SK-N-SH (cell line): ENCODE results near the gene EDRF1.

Experiments used
- EP300 ChIP-seq, 2 experiments: IDR thresholded peaks; 2 replicates each; pipeline versions ENCODE4 v1.4.0 to v1.6.1; 2012; ENCODE audit warnings: borderline replicate concordance in 1 of 2, low read depth in 1 of 2, low read length in 1 of 2
- EZH2phosphoT487 ChIP-seq: fragments of 200-600 bp; sonication (generic); IDR thresholded peaks from 2 replicates; pipeline ENCODE4 v1.6.1; 2017; ENCODE audit warnings: low read depth, mixed run types, mild to moderate bottlenecking, antibody characterized with exemption, moderate library complexity, borderline replicate concordance
- GABPA ChIP-seq: IDR thresholded peaks from 2 replicates; pipeline ENCODE4 v1.4.0; 2012; ENCODE audit warnings: low read depth, mild to moderate bottlenecking
- GATA2 ChIP-seq: sonication (generic); formaldehyde crosslinking; IDR thresholded peaks from 2 replicates; pipeline ENCODE4 v1.5.0; 2020; ENCODE audit warnings: mild to moderate bottlenecking, missing genetic modification reagents
- JUND ChIP-seq: IDR thresholded peaks from 2 replicates; pipeline ENCODE4 v1.4.0; 2012
- MXI1 ChIP-seq: IDR thresholded peaks from 2 replicates; pipeline ENCODE4 v1.6.1; 2012; ENCODE audit warnings: mild to moderate bottlenecking, low read depth, low read length, improper control_type of control experiment
- POLR2AphosphoS5 ChIP-seq: IDR thresholded peaks from 2 replicates; pipeline ENCODE4 v1.6.1; 2012; ENCODE audit warnings: low read depth, low read length
- TF ChIP-seq, protein P1 (sequence below): fragments of 200-600 bp; sonication (generic); IDR thresholded peaks from 2 replicates; pipeline ENCODE4 v1.6.1; 2017; ENCODE audit warnings: antibody characterized with exemption, mild to moderate bottlenecking, moderate library complexity
- TF ChIP-seq, protein P2 (sequence below): IDR thresholded peaks from 2 replicates; pipeline ENCODE4 v1.4.0; 2012; ENCODE audit warnings: low read depth, borderline replicate concordance

DNA sequence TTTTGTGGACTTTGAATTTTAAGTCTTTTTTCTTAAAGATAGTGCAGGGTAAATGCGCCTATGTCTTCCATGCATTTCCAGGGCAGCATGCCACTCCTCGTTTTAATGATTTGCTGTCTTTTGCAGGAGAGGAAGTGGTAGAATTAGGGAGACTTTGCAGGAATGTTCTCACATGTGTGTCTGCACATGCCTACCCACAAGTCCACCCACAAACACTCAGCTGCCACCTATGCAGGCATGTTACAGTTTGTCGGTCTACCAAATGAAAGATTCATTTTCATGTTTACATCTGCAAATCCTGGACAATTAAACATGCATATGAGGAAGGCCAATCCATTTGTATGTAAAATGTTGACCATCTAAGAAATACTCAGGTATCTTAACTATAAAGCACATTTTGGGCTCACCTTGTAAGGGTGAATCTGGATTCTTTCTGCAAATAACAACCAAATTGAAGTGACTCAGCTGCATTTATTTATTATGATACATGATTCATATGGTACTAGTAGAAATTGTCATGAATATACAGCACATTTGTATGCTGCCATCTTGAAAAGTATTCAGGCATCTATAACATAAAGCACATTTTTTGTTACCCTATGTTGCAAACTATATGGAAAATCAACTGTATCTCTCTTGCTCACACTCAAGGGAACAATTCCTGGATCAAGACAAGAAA is 31.9 kb upstream of the EDRF1 start:
- TF ChIP-seq, protein P1, sequence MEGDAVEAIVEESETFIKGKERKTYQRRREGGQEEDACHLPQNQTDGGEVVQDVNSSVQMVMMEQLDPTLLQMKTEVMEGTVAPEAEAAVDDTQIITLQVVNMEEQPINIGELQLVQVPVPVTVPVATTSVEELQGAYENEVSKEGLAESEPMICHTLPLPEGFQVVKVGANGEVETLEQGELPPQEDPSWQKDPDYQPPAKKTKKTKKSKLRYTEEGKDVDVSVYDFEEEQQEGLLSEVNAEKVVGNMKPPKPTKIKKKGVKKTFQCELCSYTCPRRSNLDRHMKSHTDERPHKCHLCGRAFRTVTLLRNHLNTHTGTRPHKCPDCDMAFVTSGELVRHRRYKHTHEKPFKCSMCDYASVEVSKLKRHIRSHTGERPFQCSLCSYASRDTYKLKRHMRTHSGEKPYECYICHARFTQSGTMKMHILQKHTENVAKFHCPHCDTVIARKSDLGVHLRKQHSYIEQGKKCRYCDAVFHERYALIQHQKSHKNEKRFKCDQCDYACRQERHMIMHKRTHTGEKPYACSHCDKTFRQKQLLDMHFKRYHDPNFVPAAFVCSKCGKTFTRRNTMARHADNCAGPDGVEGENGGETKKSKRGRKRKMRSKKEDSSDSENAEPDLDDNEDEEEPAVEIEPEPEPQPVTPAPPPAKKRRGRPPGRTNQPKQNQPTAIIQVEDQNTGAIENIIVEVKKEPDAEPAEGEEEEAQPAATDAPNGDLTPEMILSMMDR = no peak
- TF ChIP-seq GABPA (no peak), POLR2AphosphoS5 (no peak), EP300 (IDR thresholded peaks at IDR 0.05; ENCODE audit: borderline replicate concordance in 1 of 2, low read depth in 1 of 2, low read length in 1 of 2) (no peak), GATA2 (CRISPR knock-in tag) (no peak), EZH2phosphoT487 (no peak), JUND (no peak), MXI1 (no peak)
- TF ChIP-seq, protein P2, sequence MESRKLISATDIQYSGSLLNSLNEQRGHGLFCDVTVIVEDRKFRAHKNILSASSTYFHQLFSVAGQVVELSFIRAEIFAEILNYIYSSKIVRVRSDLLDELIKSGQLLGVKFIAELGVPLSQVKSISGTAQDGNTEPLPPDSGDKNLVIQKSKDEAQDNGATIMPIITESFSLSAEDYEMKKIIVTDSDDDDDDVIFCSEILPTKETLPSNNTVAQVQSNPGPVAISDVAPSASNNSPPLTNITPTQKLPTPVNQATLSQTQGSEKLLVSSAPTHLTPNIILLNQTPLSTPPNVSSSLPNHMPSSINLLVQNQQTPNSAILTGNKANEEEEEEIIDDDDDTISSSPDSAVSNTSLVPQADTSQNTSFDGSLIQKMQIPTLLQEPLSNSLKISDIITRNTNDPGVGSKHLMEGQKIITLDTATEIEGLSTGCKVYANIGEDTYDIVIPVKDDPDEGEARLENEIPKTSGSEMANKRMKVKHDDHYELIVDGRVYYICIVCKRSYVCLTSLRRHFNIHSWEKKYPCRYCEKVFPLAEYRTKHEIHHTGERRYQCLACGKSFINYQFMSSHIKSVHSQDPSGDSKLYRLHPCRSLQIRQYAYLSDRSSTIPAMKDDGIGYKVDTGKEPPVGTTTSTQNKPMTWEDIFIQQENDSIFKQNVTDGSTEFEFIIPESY = no peak
